ENCODE measurements around the gene APLP2.
"Not testable (repeated sequence)": the region's sequence is repeated elsewhere in the genome, so short reads cannot be mapped to it uniquely, and the experiment has no call there.

The APLP2 gene

DNA sequence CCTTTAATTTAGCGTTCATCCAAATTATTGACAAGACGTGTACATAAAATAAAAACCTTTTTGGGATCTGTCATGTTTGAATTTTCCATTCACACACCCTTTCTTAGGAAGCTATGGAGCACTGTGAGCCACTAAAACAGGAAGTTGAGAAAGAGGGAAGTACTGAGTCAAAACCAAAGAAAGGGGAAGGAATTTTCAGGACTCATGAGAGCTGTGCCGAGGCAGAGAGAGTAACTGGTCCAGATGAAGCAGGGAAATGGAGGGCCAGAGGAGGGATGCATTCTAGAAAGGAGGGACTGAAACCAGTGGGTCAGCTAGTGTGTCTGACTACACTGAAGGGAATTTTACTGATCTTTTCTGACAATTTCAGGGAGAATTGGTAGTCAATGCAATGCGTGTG is 24.9 kb downstream of the APLP2 start:
- no peak for DNase-seq

DNA sequence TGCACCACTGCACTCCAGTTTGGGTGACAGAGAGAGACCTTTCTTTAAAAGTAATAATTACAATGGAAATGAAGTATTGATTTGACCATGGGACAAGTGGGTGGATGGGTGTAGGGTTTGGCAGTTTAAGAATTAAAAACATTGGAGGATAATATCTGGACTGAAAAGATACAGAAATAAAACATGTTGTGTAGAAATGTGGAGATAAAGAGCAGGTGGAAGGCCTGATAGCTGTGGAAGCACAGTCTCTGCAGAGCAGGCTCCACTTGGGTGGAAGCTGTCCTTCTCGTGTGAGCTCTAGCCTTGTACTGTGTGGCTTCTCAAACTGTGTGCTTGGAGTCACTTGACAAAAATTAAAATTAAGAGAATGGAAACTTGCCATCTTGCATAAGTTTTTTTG is 25.6 kb downstream of the APLP2 start:
- DNase-seq: no peak

DNA sequence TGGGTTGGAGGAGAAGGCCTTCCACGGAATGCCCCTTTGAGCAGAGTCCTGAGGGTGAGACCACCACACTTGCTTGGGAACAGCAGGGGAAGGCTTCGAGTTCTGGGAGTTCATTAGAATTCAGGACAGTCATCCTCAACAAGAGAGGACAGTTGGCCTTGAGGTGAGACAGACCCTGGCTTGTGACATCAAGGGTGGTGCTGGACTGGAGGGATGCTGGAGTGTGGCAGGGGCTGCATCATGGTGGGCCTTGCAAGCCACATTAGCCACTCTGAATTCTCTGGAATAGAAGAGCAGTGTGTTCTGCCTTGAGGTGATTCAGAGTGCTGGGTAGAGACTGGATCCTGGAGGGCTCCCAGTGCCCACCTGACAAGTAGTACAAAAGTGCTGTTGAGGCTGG is 26.3 kb downstream of the APLP2 start:
- DNase-seq: no peak

DNA sequence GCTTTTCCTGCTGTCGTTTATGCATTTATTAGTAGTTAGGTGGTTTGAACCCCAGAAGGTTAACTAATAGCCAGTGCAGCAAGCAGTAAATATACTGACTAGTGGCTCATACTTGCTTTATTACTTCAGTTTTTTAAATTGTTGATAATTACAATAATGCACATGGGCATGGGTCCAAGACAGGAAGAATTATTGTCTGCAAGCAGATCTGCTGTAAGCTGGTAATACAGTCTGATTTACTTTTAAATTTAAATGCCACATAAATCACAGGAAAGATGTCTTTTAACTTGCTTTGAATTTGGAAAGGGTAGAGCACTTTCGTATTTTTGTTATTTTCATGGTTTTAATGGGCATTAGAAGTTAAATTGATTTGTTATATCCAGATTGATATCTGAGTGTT is 27.1 kb downstream of the APLP2 start:
- DNase-seq: no peak

GRCh38 chr11:130097285-130097684 is 27.6 kb downstream of the APLP2 start:
- DNase-seq: no peak

- no peak for DNase-seq
Observed at GRCh38 chr11:130099356-130099755, 29.7 kb downstream of the APLP2 start.

GRCh38 chr11:130100381-130101095 is 30.8 kb downstream of the APLP2 start:
- DNase-seq: no peak

- no peak for DNase-seq
Observed at GRCh38 chr11:130101661-130102060, 32.0 kb downstream of the APLP2 start.

GRCh38 chr11:130102301-130103249 is 32.9 kb downstream of the APLP2 start:
- DNase-seq: no peak

DNA sequence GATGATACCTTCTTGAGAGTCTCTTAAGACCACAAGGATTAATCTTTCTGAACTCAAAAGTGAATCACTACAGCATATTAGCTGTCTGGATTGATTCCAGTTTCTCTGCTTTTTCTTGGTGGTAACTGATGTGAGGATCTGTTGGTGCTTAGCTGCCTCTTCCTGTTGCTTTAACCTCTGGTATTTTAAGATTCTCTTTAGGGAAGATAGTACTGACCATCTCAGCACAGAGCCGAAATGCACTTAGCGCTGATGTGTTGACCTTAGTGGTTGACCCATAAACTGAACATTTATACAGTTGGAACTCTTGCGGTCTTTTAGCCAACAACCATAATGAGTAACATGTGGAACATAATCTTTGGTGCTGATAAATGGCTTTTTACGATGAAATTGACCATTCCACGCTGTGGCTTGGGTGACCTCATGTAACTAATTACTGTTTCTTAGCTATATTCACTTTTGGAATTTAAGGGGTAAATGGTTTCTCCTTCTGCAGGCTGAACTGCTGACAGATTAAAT is 33.7 kb downstream of the APLP2 start:
- no peak for DNase-seq

- DNase-seq: no peak
Observed at GRCh38 chr11:130106381-130106780, 36.7 kb downstream of the APLP2 start.

DNA sequence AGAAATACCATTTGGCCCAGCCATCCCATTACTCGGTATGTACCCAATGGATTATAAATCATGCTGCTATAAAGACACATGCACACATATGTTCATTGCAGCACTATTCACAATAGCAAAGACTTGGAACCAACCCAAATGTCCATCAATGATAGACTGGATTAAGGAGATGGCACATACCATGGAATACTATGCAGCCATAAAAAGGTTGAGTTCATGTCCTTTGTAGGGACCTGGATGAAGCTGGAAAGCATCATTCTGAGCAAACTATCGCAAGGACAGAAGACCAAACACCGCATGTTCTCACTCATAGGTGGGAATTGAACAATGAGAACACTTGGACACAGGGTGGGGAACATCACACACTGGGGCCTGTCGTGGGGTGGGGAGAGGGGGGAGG is 39.0 kb downstream of the APLP2 start:
- not testable (repeated sequence) for DNase-seq

- DNase-seq: no peak
Observed at GRCh38 chr11:130109386-130109785, 39.7 kb downstream of the APLP2 start.

DNA sequence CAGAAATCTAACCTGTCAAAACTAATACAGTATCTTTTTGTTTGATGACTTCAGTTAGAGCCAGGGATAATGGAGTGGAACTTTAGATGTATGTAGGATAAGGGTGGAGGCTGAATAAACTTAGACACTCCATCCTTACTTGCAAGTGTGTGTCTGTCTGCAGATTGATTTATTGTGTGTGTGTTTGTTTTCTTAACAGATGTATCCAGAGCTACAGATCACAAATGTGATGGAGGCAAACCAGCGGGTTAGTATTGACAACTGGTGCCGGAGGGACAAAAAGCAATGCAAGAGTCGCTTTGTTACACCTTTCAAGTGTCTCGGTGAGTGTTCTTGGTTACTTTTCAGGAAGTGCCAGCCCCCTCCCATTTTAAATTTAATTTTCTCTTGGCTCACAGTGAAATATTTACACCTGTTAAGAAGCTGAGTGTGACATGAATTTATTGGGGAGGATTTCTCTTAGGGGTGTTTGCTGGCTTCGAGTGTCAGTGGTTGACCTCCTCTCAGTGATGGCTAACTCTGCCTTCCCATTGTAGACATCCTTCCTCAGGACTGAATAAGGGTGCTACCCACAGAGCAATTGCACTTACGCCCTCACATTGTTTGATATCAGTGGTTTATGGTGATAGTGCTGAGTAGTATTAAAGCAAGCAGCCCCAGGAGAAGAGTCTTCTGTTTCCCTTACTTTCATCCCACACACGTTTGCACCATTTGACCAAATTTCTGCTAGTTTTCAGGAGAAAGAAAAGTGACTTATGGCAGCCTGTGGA is 40.8 kb downstream of the APLP2 start:
- DNase-seq: no peak

DNA sequence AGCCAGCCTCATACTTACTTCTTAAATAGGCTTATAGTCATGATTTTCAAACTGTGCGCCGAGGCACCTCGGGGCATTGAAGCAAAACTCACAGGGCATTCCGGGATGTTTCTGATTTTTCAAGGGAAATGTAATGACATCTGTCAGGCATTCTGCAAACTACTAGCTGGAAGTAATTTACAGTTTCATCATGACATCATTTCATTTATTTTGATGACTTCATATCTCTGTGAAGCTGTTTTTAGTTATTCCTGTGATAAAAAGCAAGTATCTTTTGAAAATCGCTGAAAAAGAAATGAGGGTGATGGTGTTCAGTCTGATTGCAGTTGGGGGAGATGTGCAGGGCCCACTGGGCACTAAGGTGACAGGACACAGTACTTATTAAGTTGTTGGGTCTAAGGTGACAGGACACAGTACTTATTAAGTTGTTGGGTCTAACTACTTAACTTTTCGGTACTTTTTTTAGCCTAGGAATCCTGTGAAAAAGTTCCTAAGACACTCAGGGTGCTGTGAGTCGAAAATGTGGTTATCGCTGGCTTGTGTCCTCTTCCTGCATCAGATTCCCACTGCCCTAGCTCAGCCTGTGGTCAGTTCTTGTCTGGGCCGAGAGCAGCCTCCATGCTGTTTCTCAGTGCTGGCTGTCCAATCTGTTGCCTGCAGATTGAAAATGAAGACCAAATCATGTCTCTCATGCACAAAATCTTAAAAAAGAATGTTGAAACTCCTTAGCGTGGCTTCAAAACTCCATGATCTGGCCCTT is 42.6 kb downstream of the APLP2 start:
- DNase-seq: no peak

- no peak for DNase-seq
Observed at GRCh38 chr11:130114281-130114680, 44.6 kb downstream of the APLP2 start.

DNA sequence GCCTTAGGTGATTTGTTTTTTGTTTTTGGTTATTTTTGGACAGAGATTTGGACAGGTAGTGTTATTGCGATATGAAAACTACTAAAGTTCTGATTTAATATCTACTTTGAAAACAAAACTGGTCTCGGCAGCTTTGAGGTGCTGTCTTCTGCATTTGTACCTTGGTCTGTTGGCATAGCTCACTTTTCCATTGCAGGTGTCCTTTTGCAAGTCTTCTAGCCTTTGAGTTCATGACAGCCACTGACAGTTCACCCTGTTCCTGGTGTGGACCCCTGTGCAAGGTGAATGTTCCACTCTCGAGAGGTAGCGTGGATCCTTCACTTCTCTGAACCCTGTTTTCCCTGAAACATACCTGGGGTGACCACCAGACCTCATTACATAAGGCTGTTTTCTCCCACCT is 45.0 kb downstream of the APLP2 start:
- DNase-seq: no peak

DNA sequence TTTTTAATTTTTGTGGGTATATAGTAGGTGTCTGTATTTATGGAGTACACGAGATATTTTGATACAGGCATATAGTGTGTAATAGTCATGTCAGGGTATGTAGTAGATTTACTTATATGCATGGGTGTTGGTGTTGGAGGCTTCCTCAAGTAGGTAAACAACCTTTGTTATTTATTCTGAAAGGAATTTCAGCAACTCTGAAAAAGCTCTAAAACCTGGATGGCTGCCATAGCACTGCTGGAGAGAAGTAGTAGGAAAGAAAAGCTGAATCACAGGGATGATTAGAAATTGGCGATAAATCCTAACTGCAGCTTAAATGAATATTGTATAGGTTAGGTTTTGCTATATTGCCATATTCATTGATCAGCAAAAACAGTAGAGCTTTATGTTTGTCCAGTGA is 45.5 kb downstream of the APLP2 start:
- DNase-seq: no peak

DNA sequence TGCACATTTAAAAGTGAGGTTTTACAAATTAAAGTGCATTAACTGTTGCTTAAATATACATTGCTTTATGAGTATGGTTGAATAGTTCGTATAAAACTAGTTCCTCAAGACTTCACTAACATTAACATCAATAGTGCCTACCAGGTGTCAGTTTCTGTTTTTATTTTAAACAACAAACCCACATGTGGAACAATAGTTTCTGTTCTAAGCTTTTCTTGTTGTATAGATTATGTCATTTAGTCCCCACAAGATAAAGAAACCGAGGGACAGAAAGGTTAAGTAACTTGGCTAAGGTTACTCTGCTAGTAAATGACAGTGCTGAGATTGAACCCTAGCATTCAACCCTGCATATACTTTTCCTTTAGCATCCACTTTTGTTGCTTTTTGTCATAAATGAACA is 48.5 kb downstream of the APLP2 start:
- no peak for DNase-seq

GRCh38 chr11:130118636-130119387 is 49.1 kb downstream of the APLP2 start:
- no peak for DNase-seq

DNA sequence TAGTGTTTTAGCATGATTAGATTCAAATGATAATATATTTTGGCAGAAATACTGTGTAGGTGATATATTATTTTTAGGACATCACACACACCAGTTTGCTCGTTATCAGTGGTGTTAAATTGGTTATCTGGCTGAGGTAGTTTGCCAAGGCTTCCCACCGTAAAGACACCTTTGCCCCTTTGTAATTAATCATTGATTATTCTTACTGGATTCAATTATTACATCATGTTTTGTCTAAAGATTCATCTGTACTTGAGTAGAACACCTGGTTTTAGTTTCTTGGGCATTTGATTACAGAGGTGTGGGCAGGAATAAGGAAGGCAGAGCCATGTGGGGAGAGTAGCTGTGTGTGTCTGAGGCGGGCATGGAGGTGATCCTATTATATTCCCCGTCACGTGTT is 50.4 kb downstream of the APLP2 start:
- no peak for DNase-seq
